DND-41 (cell line): Measurements from ENCODE around the gene FGF1.

Experiments
- ATAC-seq: fragments of 200-7000 bp; cut with Tn5 transposase; 3 replicates; pipeline ENCODE4 v1.9.1; 2021; ENCODE audit warnings: low read depth; ENCODE audit not compliant: insufficient read depth
- DNase-seq: peaks from one replicate; pipeline ENCODE4 v3.0.0-alpha.2; 2020
- H2AFZ ChIP-seq: 2 replicates; pipeline ENCODE4 v1.6.0; 2012; ENCODE audit warnings: low read depth, low read length
- H3K27ac ChIP-seq: 2 replicates; pipeline ENCODE4 v1.5.1; 2012; ENCODE audit warnings: low read length, inconsistent platforms
- H3K27me3 ChIP-seq: fragments of 200-600 bp; sonication (generic); 2 replicates; pipeline ENCODE4 v1.6.0; 2012; ENCODE audit warnings: low read length, mild to moderate bottlenecking, inconsistent platforms; ENCODE audit not compliant: insufficient read depth, poor library complexity
- H3K36me3 ChIP-seq: 2 replicates; pipeline ENCODE4 v1.5.1; 2012; ENCODE audit warnings: low read length, inconsistent platforms; ENCODE audit not compliant: insufficient read depth
- H3K4me1 ChIP-seq: 2 replicates; pipeline ENCODE4 v1.5.1; 2012; ENCODE audit warnings: mild to moderate bottlenecking, low read length; ENCODE audit not compliant: insufficient read depth
- H3K4me2 ChIP-seq: 2 replicates; pipeline ENCODE4 v1.6.0; 2012; ENCODE audit warnings: mild to moderate bottlenecking, moderate library complexity, low read length, inconsistent platforms; ENCODE audit not compliant: insufficient read depth
- H3K4me3 ChIP-seq, 2 experiments: fragments of 200-600 bp in 1 of 2; shearing (Covaris generic) in 1 of 2; 2 replicates each; pipeline ENCODE4 v1.5.1; 2012 to 2016; ENCODE audit warnings: inconsistent platforms in 2 of 2, low read length in 2 of 2, mild to moderate bottlenecking in 2 of 2, low read depth in 1 of 2, moderate library complexity in 1 of 2
- H3K79me2 ChIP-seq: 2 replicates; pipeline ENCODE4 v1.6.0; 2012; ENCODE audit warnings: low read length, inconsistent platforms; ENCODE audit not compliant: insufficient read depth
- H3K9ac ChIP-seq: 2 replicates; pipeline ENCODE4 v1.6.0; 2012; ENCODE audit warnings: low read depth, mild to moderate bottlenecking, inconsistent platforms, low read length, moderate library complexity
- H3K9me3 ChIP-seq: 2 replicates; pipeline ENCODE4 v1.5.1; 2012; ENCODE audit warnings: low read length, moderate library complexity, mild to moderate bottlenecking, inconsistent platforms; ENCODE audit not compliant: insufficient read depth, severe bottlenecking
- H4K20me1 ChIP-seq: 2 replicates; pipeline ENCODE4 v1.6.0; 2012; ENCODE audit warnings: low read length; ENCODE audit not compliant: insufficient read depth
- EZH2 ChIP-seq: IDR thresholded peaks from 3 replicates; pipeline ENCODE4 v1.6.1; 2012; ENCODE audit warnings: borderline replicate concordance, low read depth, mild to moderate bottlenecking, moderate library complexity, low read length, inconsistent platforms; ENCODE audit not compliant: severe bottlenecking
- TF ChIP-seq, protein P1 (sequence below): IDR thresholded peaks from 2 replicates; pipeline ENCODE4 v1.5.1; 2012; ENCODE audit warnings: borderline replicate concordance, low read length, moderate library complexity, mild to moderate bottlenecking; ENCODE audit not compliant: poor library complexity, severe bottlenecking; ENCODE audit errors: extremely low read depth

The FGF1 gene

GRCh38 chr5:142722146-142722545 is 36.3 kb upstream of the FGF1 start:
- Histone ChIP-seq H2AFZ (no peak overlapping the region), H3K4me1 (no peaks in the 10 kb centered on the region), H3K27ac (no peak overlapping the region), H3K9ac (no peak overlapping the region), H4K20me1 (no peaks in the 10 kb centered on the region), H3K9me3 (no peaks in the 10 kb centered on the region), H3K4me3 (no peak overlapping the region), H3K79me2 (no peaks in the 10 kb centered on the region), H3K27me3 (no peaks in the 10 kb centered on the region), H3K36me3 (no peaks in the 10 kb centered on the region), H3K4me2 (no peak overlapping the region)
- no peak for DNase-seq
- TF ChIP-seq, protein P1, sequence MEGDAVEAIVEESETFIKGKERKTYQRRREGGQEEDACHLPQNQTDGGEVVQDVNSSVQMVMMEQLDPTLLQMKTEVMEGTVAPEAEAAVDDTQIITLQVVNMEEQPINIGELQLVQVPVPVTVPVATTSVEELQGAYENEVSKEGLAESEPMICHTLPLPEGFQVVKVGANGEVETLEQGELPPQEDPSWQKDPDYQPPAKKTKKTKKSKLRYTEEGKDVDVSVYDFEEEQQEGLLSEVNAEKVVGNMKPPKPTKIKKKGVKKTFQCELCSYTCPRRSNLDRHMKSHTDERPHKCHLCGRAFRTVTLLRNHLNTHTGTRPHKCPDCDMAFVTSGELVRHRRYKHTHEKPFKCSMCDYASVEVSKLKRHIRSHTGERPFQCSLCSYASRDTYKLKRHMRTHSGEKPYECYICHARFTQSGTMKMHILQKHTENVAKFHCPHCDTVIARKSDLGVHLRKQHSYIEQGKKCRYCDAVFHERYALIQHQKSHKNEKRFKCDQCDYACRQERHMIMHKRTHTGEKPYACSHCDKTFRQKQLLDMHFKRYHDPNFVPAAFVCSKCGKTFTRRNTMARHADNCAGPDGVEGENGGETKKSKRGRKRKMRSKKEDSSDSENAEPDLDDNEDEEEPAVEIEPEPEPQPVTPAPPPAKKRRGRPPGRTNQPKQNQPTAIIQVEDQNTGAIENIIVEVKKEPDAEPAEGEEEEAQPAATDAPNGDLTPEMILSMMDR, result no peak
- no peak for TF ChIP-seq EZH2
- no peak for ATAC-seq

- DNase-seq, result no peak
- Histone ChIP-seq H3K4me3 (no peak overlapping the region), H3K4me2 (no peak overlapping the region), H3K36me3 (no peaks in the 10 kb centered on the region), H3K9ac (no peak overlapping the region), H3K27me3 (no peaks in the 10 kb centered on the region), H3K9me3 (no peaks in the 10 kb centered on the region), H3K4me1 (no peaks in the 10 kb centered on the region), H3K79me2 (no peaks in the 10 kb centered on the region), H2AFZ (no peak overlapping the region), H3K27ac (no peak overlapping the region), H4K20me1 (no peaks in the 10 kb centered on the region)
- no peak for ATAC-seq
- TF ChIP-seq, protein P1, result no peak
- TF ChIP-seq EZH2, result no peak
Measured at GRCh38 chr5:142720641-142721271, 34.9 kb upstream of the FGF1 start.

DNA sequence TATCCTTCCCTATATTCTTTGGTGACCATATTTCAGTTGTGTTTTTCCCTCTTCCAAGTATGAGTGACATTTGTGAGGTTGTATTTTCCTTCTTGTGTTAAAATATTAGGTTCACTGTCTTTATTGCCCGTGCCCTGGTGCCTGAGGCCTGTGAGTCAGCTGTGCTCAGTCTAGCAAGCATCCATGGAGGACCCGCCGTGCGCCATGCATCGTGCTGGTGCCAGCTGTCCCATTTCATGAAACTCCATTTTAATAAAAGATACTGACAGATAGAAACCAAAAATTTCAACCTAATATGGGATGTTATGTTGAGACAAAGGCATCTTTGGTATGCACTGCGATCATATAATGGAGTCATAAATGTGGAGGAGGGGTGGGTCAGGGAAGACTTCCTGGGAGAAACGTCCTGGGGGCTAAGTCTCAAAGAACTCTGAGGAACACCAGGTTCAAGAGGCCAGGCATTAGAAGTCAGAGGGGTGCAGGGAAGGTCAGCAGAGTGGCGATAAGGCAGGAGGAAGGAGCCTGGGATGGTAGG is 34.0 kb upstream of the FGF1 start:
- no peaks in the 10 kb centered on the region for H3K9me3 ChIP-seq
- H3K27ac ChIP-seq, result no peak overlapping the region
- no peak for DNase-seq
- ATAC-seq, result no peak
- no peak overlapping the region for H2AFZ ChIP-seq
- no peaks in the 10 kb centered on the region for H3K79me2 ChIP-seq
- H3K4me2 ChIP-seq, result no peak overlapping the region
- H3K27me3 ChIP-seq, result no peaks in the 10 kb centered on the region
- no peaks in the 10 kb centered on the region for H4K20me1 ChIP-seq
- H3K9ac ChIP-seq, result no peak overlapping the region
- TF ChIP-seq, protein P1, result no peak
- no peak for TF ChIP-seq EZH2
- no peaks in the 10 kb centered on the region for H3K36me3 ChIP-seq
- H3K4me1 ChIP-seq, result no peaks in the 10 kb centered on the region
- H3K4me3 ChIP-seq, result no peak overlapping the region
